Stimulated activated CD4-positive, alpha-beta T cell treated with anti-CD3 and anti-CD28 coated beads, Interleukin-2, amount 100 ng/mL, for 4 hours (primary cell): ENCODE measurements around the gene ZNF511.

Experiments used
- DNase-seq: peaks from one replicate; pipeline ENCODE4 v3.0.0-alpha.2; 2020; ENCODE audit warnings: low read depth

The ZNF511 gene

DNA sequence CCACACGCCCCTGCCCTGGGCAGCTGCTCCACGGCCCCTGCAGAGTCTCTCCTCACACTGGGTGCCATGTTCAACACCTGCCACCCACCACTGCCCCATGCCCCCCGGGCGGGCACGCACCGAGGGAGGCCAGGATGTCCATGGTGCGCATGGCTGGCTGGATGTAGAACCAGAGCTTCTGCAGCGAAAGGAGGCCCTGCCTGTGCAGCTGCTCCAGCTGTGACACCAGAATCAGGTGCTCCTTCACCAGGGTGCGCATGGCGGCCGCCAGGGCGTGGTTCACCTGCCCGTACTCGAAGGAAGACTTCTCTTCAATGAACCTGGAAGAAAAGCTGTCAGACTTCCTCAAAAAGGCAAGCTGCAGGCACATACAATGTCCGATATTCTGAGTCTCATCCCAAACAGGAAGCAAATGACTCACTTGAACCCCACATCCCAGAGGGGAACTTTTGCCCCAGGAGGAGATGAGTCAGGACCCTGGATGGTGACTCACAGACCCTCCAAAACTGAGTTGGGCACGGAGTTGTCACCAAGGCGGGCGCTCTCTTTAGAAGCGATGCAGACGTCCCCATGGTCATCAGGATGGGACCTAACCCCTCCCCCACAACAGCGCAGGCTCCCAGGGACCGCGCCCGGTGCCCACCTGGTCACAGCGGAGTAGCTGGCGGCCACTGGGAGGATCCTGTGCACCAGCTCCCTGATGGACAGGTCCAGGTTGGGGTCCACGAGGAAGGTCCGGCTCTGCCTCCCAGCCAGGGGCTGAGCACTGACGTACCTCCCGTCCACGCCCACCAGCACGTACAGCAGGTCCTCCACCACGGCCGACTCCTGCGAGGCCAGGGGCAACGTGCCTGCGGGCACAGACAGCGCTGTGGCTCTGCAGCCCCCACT is 15.6 kb upstream of the ZNF511 start:
- DNase-seq: no peak

GRCh38 chr10:133293810-133294119 is 14.9 kb upstream of the ZNF511 start:
- no peak for DNase-seq

DNA sequence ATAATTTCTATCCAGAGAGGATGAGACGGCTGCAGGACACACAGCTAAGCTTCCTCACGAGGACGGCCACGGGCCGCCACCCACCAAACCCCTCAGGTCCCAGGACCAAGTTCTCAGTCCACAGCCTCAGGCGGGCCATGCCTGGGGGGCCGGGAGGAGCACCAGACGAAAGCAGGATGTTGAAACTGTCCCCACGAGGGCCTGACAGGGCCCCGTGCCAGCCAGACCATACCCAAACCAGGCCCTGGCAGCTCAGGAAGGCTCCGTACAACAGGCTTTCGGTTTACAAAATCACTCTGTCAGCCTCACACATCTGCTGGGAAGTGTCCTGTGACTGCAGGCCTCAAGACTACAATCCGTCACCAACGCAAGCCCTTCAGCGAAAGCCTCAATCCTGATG is 14.5 kb upstream of the ZNF511 start:
- DNase-seq: no peak

GRCh38 chr10:133295426-133296320 is 13.0 kb upstream of the ZNF511 start:
- no peak for DNase-seq

DNA sequence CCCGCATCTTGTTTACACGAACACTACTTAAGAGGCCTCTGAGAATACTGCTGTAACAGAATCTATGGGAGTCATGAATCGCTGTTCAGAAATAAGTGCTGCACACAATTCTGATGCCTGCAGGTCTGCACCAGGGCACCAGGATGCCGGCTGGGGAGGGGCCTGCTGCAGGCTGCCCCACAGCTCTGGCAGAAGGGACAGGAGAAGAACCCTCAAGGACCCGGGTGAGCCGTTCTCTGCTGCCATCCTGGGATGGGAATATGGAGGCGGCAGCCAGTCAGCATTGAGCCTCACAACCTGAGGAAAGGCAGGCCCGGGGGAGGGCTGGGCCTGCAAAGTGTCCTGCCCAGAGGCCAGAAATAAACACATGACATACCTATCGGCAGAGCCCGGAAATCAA is 11.2 kb upstream of the ZNF511 start:
- no peak for DNase-seq

- no peak for DNase-seq
Observed at GRCh38 chr10:133298466-133298865, 10.2 kb upstream of the ZNF511 start.

DNA sequence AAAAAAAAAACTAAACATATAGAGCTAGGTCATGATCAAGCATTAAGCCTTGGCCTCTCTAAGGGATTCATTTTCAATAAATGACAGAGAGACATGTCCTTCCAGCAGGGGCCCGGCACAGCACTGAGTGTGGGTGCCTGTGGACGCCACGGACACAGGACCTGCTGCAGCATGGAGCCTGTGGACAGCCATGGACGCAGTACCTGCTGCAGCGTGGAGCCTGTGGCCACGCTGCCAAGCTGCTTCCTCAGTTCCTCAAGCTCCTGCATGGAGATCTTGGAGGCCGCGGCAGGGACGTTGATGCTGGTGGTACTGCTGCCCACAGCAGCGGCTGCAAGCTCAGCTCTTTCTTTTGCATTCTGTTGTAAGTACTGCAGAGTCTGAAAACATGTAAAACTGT is 9.5 kb upstream of the ZNF511 start:
- DNase-seq: no peak

- no peak for DNase-seq
Observed at GRCh38 chr10:133299738-133300137, 9.0 kb upstream of the ZNF511 start.

DNA sequence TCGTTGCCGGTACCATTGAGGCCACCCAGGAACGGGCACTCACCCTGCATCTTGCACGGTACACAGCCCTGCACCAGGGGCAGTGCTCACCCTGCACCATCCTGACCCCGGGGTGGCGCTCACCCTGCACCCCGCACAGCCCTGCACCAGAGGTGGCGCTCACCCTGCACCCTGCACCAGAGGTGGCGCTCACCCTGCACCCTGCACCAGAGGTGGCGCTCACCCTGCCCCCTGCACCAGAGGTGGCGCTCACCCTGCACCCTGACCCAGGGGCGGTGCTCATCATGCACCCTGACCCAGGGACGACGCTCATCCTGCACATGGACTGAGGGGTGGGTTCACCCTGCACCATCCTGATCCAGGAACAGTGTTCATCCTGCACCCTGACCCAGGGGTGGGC is 6.5 kb upstream of the ZNF511 start:
- DNase-seq: no peak

- no peak for DNase-seq
Observed at GRCh38 chr10:133303206-133303605, 5.5 kb upstream of the ZNF511 start.

GRCh38 chr10:133306097-133306476 is 2.6 kb upstream of the ZNF511 start:
- no peak for DNase-seq

DNA sequence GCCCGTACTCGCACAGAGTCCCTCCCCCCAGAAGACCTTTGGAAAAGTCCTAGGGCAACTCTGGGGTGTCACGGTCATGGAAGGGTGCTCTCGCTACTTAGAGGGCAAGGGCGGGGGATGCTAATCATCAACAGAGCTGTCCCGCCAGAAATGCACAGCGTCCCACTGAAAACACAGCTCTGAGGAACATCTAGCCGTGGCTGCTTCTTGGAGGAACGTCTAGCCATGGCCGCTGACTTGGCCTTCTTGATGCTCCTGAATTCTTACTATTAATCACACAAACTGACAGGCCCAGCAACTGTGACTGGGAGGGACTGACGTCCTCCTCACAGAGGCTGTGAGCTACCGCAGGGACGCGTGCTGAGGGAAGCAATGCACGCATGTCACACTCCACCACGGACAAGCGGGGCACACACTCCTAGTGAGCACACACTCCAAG is 1.8 kb upstream of the ZNF511 start:
- no peak for DNase-seq

GRCh38 chr10:133307776-133308420 is 816 bp upstream of the ZNF511 start:
- peak; percentile 83 for DNase-seq

GRCh38 chr10:133309100-133309719 is 496 bp downstream of the ZNF511 start:
- peak; percentile 87 for DNase-seq

- no peak for DNase-seq
Observed at GRCh38 chr10:133309720-133310398, 1.1 kb downstream of the ZNF511 start.

- DNase-seq: no peak
Observed at GRCh38 chr10:133310399-133310755, 1.7 kb downstream of the ZNF511 start.

GRCh38 chr10:133310789-133311188 is 2.1 kb downstream of the ZNF511 start:
- no peak for DNase-seq

GRCh38 chr10:133311570-133311969 is 2.9 kb downstream of the ZNF511 start:
- no peak for DNase-seq

- DNase-seq: no peak
Observed at GRCh38 chr10:133312016-133312768, 3.5 kb downstream of the ZNF511 start.

- DNase-seq: no peak
Observed at GRCh38 chr10:133312769-133313145, 4.0 kb downstream of the ZNF511 start.

DNA sequence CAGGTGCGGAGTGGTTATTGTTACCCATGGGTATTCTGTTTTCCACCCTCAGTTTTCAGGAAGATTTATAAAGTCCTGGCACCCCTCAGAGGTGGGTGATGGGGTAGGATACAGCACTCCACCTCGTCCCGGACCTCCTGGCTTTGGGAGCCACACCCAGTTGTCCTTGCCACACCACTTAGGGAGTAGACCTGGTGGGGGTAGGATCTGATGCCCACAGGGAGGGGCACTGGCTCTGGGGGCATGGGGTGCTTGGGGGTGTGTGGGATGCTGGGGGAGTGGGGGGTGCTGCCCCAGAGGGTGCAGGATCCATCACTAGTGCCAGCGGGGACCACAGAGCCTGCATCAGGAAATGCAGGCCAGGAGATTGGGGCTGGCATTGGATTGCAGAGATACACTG is 4.5 kb downstream of the ZNF511 start:
- no peak for DNase-seq
